Endothelial cell of umbilical vein (primary cell): ENCODE results near the gene BICD2. TPM values are rescaled to one million over a fixed set of nuclear protein-coding genes. Genes with fewer than 3 reads are reported as not detected.

ENCODE experiments used
- BruUV-seq: library from RNA; stranded (reverse); fragments of 400-500 nt; replicated peaks from 2 replicates; lab custom pipeline; 2021; lab: Mats Ljungman, UMichigan
- CTCF ChIA-PET: fragments of 300-600, 350-600 bp; sonication (Branson Sonifier 250); formaldehyde crosslinking; loops from one replicate; lab custom pipeline; 2021; ENCODE audit warnings: antibody characterized with exemption, inconsistent platforms; lab: Charles Lee
- POLR2A ChIA-PET: fragments of 300-600, 350-600 bp; sonication (Branson Sonifier 250); formaldehyde crosslinking; loops from one replicate; lab custom pipeline; 2021; ENCODE audit warnings: antibody characterized with exemption, inconsistent platforms; lab: Charles Lee
- DNase-seq: peaks from one replicate; pipeline ENCODE4 v3.0.0-alpha.2; 2011; ENCODE audit warnings: low read depth, low spot score
- FAIRE-seq: peaks from 2 replicates; lab custom pipeline; 2011; peaks lifted over from hg19 to GRCh38; lab: Jason Lieb, UNC
- H2AFZ ChIP-seq: 2 replicates; pipeline ENCODE4 v1.6.0; 2012; ENCODE audit warnings: low read depth, low read length, control low read depth, inconsistent platforms
- H3K27ac ChIP-seq: 2 replicates; pipeline ENCODE4 v1.5.1; 2011; ENCODE audit warnings: low read depth, mild to moderate bottlenecking, control low read depth, low read length, moderate library complexity; ENCODE audit not compliant: insufficient read depth
- H3K27me3 ChIP-seq, 2 experiments: 2 replicates each; pipeline versions ENCODE4 v1.6.0 to v1.6.1; 2011; ENCODE audit warnings: low read length in 2 of 2, mixed read lengths in 1 of 2; ENCODE audit not compliant: control insufficient read depth in 2 of 2, insufficient read depth in 2 of 2
- H3K36me3 ChIP-seq, 2 experiments: 2 replicates in 1 of 2; 3 replicates in 1 of 2; pipeline ENCODE4 v1.5.1; 2011; ENCODE audit warnings: low read length in 2 of 2, mild to moderate bottlenecking in 1 of 2, moderate library complexity in 1 of 2; ENCODE audit not compliant: control insufficient read depth in 2 of 2, insufficient read depth in 2 of 2; ENCODE audit errors: extremely low read depth in 1 of 2
- H3K4me1 ChIP-seq: 3 replicates; pipeline ENCODE4 v1.5.1; 2011; ENCODE audit warnings: mild to moderate bottlenecking, low read length; ENCODE audit not compliant: control insufficient read depth, insufficient read depth; ENCODE audit errors: extremely low read depth
- H3K4me2 ChIP-seq: 2 replicates; pipeline ENCODE4 v1.6.1; 2011; ENCODE audit warnings: low read length, control low read depth, mixed read lengths; ENCODE audit not compliant: insufficient read depth
- H3K4me3 ChIP-seq, 3 experiments: fragments of 200-600 bp in 1 of 3; sonication (generic), shearing (Covaris generic) in 1 of 3; replicated peaks in 1 of 3; 2 replicates each; pipeline ENCODE4 v1.5.1; 2011 to 2016; ENCODE audit warnings: control low read depth in 3 of 3, low read length in 3 of 3, mild to moderate bottlenecking in 2 of 3, inconsistent platforms in 1 of 3, low read depth in 1 of 3, moderate library complexity in 1 of 3; ENCODE audit not compliant: insufficient read depth in 1 of 3
- H3K79me2 ChIP-seq: 2 replicates; pipeline ENCODE4 v1.6.0; 2012; ENCODE audit warnings: low read length, inconsistent platforms; ENCODE audit not compliant: control insufficient read depth, insufficient read depth
- H3K9ac ChIP-seq: replicated peaks from 2 replicates; pipeline ENCODE3; 2011; ENCODE audit warnings: low read length, control low read depth; ENCODE audit not compliant: insufficient read depth; ENCODE audit errors: extremely low read depth
- H3K9me1 ChIP-seq: replicated peaks from 3 replicates; pipeline ENCODE4 v1.6.0; 2011; ENCODE audit warnings: mild to moderate bottlenecking, low read length; ENCODE audit not compliant: control insufficient read depth, insufficient read depth; ENCODE audit errors: extremely low read depth
- H3K9me3 ChIP-seq: replicated peaks from 2 replicates; pipeline ENCODE4 v1.5.1; 2012; ENCODE audit warnings: low read length, inconsistent platforms; ENCODE audit not compliant: control insufficient read depth, insufficient read depth
- H4K20me1 ChIP-seq: replicated peaks from 2 replicates; pipeline ENCODE3; 2011; ENCODE audit warnings: mild to moderate bottlenecking, low read length; ENCODE audit not compliant: control insufficient read depth, insufficient read depth; ENCODE audit errors: extremely low read depth
- EZH2 ChIP-seq: IDR thresholded peaks from 2 replicates; pipeline ENCODE4 v1.6.1; 2012; ENCODE audit warnings: borderline replicate concordance, low read depth, mild to moderate bottlenecking, moderate library complexity, low read length, inconsistent platforms; ENCODE audit not compliant: severe bottlenecking
- FOS ChIP-seq: IDR thresholded peaks from 2 replicates; pipeline ENCODE4 v1.6.1; 2011; ENCODE audit warnings: mild to moderate bottlenecking, low read length, moderate library complexity, borderline replicate concordance; ENCODE audit not compliant: insufficient read depth
- GATA2 ChIP-seq: IDR thresholded peaks from 2 replicates; pipeline ENCODE4 v1.7.0; 2011; ENCODE audit warnings: low read depth, mild to moderate bottlenecking, moderate library complexity, mixed read lengths, low read length; ENCODE audit not compliant: insufficient read length, insufficient read depth
- JUN ChIP-seq: IDR thresholded peaks from 2 replicates; pipeline ENCODE4 v1.6.1; 2011; ENCODE audit warnings: borderline replicate concordance, low read depth; ENCODE audit not compliant: insufficient read length, insufficient read depth
- MYC ChIP-seq: IDR thresholded peaks from one replicate; pipeline ENCODE4 v1.6.1; 2011; ENCODE audit warnings: mild to moderate bottlenecking, low read depth, low read length
- POLR2A ChIP-seq: IDR thresholded peaks from 2 replicates; pipeline ENCODE4 v1.6.1; 2012; ENCODE audit warnings: low read depth, mild to moderate bottlenecking, control low read depth, low read length
- POLR2AphosphoS5 ChIP-seq: IDR thresholded peaks from 2 replicates; pipeline ENCODE4 v1.6.1; 2012; ENCODE audit warnings: low read depth, mild to moderate bottlenecking, control low read depth, low read length, moderate library complexity; ENCODE audit not compliant: insufficient read depth
- dilution Hi-C: fragments of 300-500 bp; cut with MboI; formaldehyde crosslinking; loops from one replicate; pipeline ENCODE4 v1.15.0; 2019; ENCODE audit warnings: low sequenced_read_pairs; ENCODE audit not compliant: extremely low pct_ligation_motif_present
- intact Hi-C: fragments of 100-400 bp; cut with micrococcal nuclease; formaldehyde crosslinking; loops from one replicate; pipeline ENCODE4 v1.10.0; 2022
- polyA plus RNA-seq, 4 experiments: library from polyadenylated mRNA; depleted of rRNA in 3 of 4; stranded (reverse) in 3 of 4; unstranded in 1 of 4; fragments of >200 nt; gene quantifications; 2 replicates each; pipeline versions ENCODE4 v1.2.1 to v1.2.3, GENCODE V29; 2011 to 2012; ENCODE audit warnings: missing spikeins in 1 of 4
- total RNA-seq: library from RNA; stranded (reverse); gene quantifications from 2 replicates; pipeline ENCODE4 v1.2.3, GENCODE V29; 2021
- TF ChIP-seq, protein P1 (sequence below), 2 donors: IDR thresholded peaks; 1 replicate in 1 of 2; 2 replicates in 1 of 2; pipeline ENCODE4 v1.5.1; 2011; ENCODE audit warnings: low read length in 2 of 2, mild to moderate bottlenecking in 2 of 2, moderate library complexity in 2 of 2, control low read depth in 1 of 2, inconsistent platforms in 1 of 2, low read depth in 1 of 2; ENCODE audit not compliant: insufficient read depth in 1 of 2; ENCODE audit errors: extremely low read depth in 1 of 2
- TF ChIP-seq, protein P2 (sequence below): IDR thresholded peaks from 2 replicates; pipeline ENCODE4 v1.6.1; 2011; ENCODE audit not compliant: insufficient read depth, insufficient read length

Gene BICD2
- total and polyA plus RNA-seq, 2 donors (not counting 3 experiments of a cell fraction or from before 2014, with no cell fraction given) = 14.3 to 39.3 TPM

GRCh38 chr9:92747459-92748232 lies 17.0 kb downstream of the BICD2 start:
- H3K4me1 ChIP-seq = peaks cover 28% of the 10 kb centered on the region
- peak overlapping the region; percentile 64 for H3K27ac ChIP-seq
- H3K79me2 ChIP-seq = peaks cover 95% of the 10 kb centered on the region
- dilution Hi-C loops (no loop called here), intact Hi-C loops (loop anchor here (1.0 kb wide), 2 partner anchors 7 to 18 kb away; no protein-coding TSS in a partner anchor)
- no peak overlapping the region for H3K4me3 ChIP-seq
- FAIRE-seq (no peak), DNase-seq (peak; percentile 9)
- BruUV-seq = no TSS peak
- H3K9me1 ChIP-seq = no peaks in the 10 kb centered on the region
- H3K4me2 ChIP-seq = no peak overlapping the region
- no peaks in the 10 kb centered on the region for H3K27me3 ChIP-seq
- no peaks in the 10 kb centered on the region for H3K36me3 ChIP-seq
- TF ChIP-seq POLR2A (no peak), GATA2 (no peak), FOS (no peak), POLR2AphosphoS5 (no peak), JUN (no peak), EZH2 (no peak), MYC (no peak)
- TF ChIP-seq, protein P1, sequence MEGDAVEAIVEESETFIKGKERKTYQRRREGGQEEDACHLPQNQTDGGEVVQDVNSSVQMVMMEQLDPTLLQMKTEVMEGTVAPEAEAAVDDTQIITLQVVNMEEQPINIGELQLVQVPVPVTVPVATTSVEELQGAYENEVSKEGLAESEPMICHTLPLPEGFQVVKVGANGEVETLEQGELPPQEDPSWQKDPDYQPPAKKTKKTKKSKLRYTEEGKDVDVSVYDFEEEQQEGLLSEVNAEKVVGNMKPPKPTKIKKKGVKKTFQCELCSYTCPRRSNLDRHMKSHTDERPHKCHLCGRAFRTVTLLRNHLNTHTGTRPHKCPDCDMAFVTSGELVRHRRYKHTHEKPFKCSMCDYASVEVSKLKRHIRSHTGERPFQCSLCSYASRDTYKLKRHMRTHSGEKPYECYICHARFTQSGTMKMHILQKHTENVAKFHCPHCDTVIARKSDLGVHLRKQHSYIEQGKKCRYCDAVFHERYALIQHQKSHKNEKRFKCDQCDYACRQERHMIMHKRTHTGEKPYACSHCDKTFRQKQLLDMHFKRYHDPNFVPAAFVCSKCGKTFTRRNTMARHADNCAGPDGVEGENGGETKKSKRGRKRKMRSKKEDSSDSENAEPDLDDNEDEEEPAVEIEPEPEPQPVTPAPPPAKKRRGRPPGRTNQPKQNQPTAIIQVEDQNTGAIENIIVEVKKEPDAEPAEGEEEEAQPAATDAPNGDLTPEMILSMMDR (IDR thresholded peaks at IDR 0.05; ENCODE audit: extremely low read depth in 1 of 2, insufficient read depth in 1 of 2, low read depth in 1 of 2, low read length in 2 of 2) = no peak
- TF ChIP-seq, protein P2, sequence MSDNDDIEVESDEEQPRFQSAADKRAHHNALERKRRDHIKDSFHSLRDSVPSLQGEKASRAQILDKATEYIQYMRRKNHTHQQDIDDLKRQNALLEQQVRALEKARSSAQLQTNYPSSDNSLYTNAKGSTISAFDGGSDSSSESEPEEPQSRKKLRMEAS = no peak
- no peaks in the 10 kb centered on the region for H4K20me1 ChIP-seq
- no peak overlapping the region for H2AFZ ChIP-seq
- H3K9ac ChIP-seq = no peak overlapping the region
- CTCF ChIA-PET = interaction anchor here (0.5 to 1.7 kb wide), 8 partner anchors 10 to 62 kb away, joined by 3 to 9 read pairs (median 4); no protein-coding TSS in a partner anchor
- H3K9me3 ChIP-seq = no peaks in the 10 kb centered on the region
- POLR2A ChIA-PET = no interaction called here
